Transverse colon (tissue), 4 donors: ENCODE results near the gene RAPGEF6. TPM values are rescaled to one million over a fixed set of nuclear protein-coding genes. Genes with fewer than 3 reads are reported as not detected.

Experiments
- DNase-seq: peaks from one replicate; pipeline ENCODE4 v3.0.0-alpha.2; 2019
- H3K27ac ChIP-seq, 4 donors: fragments of 200-600 bp; sonication (generic); 2 replicates each; pipeline ENCODE4 v1.5.1; 2016 to 2018; ENCODE audit warnings: inconsistent platforms in 4 of 4
- H3K27me3 ChIP-seq: fragments of 200-600 bp; sonication (generic); 2 replicates; pipeline ENCODE4 v1.5.1; 2017; ENCODE audit warnings: inconsistent platforms
- H3K36me3 ChIP-seq, 4 donors: fragments of 200-600 bp; sonication (generic); 2 replicates each; pipeline ENCODE4 v1.5.1; 2017 to 2019; ENCODE audit warnings: inconsistent platforms in 4 of 4
- H3K4me1 ChIP-seq, 4 donors: fragments of 200-600 bp; sonication (generic); 2 replicates each; pipeline ENCODE4 v1.5.1; 2017 to 2020; ENCODE audit warnings: inconsistent platforms in 4 of 4
- H3K4me3 ChIP-seq, 4 donors: fragments of 200-600 bp; sonication (generic); 1 replicate in 1 of 4; 2 replicates in 3 of 4; pipeline versions ENCODE4 v1.5.1 to v1.6.1; 2017 to 2019; ENCODE audit warnings: inconsistent platforms in 4 of 4
- H3K9me3 ChIP-seq, 2 donors: fragments of 200-600 bp; sonication (generic); 2 replicates each; pipeline ENCODE4 v1.5.1; 2017 to 2019; ENCODE audit warnings: inconsistent platforms in 2 of 2
- CTCF ChIP-seq, 5 experiments: fragments of 200-600 bp in 3 of 5; fragments of 450-650 bp in 2 of 5; sonication (generic) in 3 of 5; IDR thresholded peaks; 1 replicate in 2 of 5; 2 replicates in 3 of 5; pipeline ENCODE4 v1.5.1; 2016 to 2017; ENCODE audit warnings: antibody characterized with exemption in 5 of 5, inconsistent platforms in 3 of 5, mild to moderate bottlenecking in 2 of 5, moderate library complexity in 1 of 5
- EP300 ChIP-seq: sonication (generic); formaldehyde crosslinking; IDR thresholded peaks from one replicate; pipeline ENCODE4 v1.6.1; 2017; ENCODE audit warnings: antibody characterized with exemption, low read depth
- POLR2A ChIP-seq: fragments of 450-650 bp; IDR thresholded peaks from one replicate; pipeline ENCODE4 v1.6.1; 2016; ENCODE audit warnings: antibody characterized with exemption, mild to moderate bottlenecking, moderate library complexity
- POLR2AphosphoS5 ChIP-seq, 3 donors: sonication (generic); formaldehyde crosslinking; IDR thresholded peaks; one replicate each; pipeline ENCODE4 v1.6.1; 2016; ENCODE audit warnings: antibody characterized with exemption in 3 of 3
- WGBS, 2 donors: methylation state at CpG; one replicate each; pipeline ENCODE4 v1.1.5; 2018; ENCODE audit warnings: low coverage in 1 of 2; 5-methylcytosine and 5-hydroxymethylcytosine counted together
- in situ Hi-C, 4 donors: fragments of 200-750 bp; cut with MboI; loops; one replicate each; pipeline versions ENCODE4 v1.15.0 to v1.15.1; 2017; ENCODE audit warnings: low sequenced_read_pairs in 3 of 4, low pct_ligation_motif_present in 1 of 4, low pct_unique_long_range_greater_than_20kb in 1 of 4
- intact Hi-C: fragments of 100-400 bp; cut with DNase I; formaldehyde crosslinking; loops from one replicate; pipeline ENCODE4 v1.15.1; 2023; ENCODE audit warnings: low total_unique reads
- total RNA-seq, 4 donors: library from RNA; depleted of rRNA; stranded (reverse); fragments of >200 nt; gene quantifications; one replicate each; pipeline ENCODE4 v1.1.0, GENCODE V29; 2016

RAPGEF6 gene
- total RNA-seq, 4 donors from 2014 or later = 21.3 to 40.3 (median 35.9) TPM

GRCh38 chr5:131525805-131526204, 109.2 kb downstream of the RAPGEF6 start:
- Histone ChIP-seq H3K4me3 (no peak overlapping the region), H3K9me3 (no peaks in the 10 kb centered on the region), H3K36me3 (no peaks in the 10 kb centered on the region), H3K27me3 (no peaks in the 10 kb centered on the region), H3K4me1 (peaks cover 0 to 10% (median 0%) of the 10 kb centered on the region in 4 donors), H3K27ac (no peak overlapping the region)
- no peak for DNase-seq
- TF ChIP-seq CTCF (IDR thresholded peaks at IDR 0.05) = no peak
- no peak for TF ChIP-seq POLR2A
- no peak for TF ChIP-seq POLR2AphosphoS5 (IDR thresholded peaks at IDR 0.05)
- 78 to 100% methylated on average over 1 of the region's 1 CpG for WGBS, 2 donors
- intact Hi-C loops (no loop called here), in situ Hi-C loops (no loop called here)

- intact Hi-C loops = no loop called here
- Histone ChIP-seq H3K36me3 (peaks cover 0 to 5% (median 0%) of the 10 kb centered on the region in 4 donors), H3K27ac (no peak overlapping the region), H3K4me3 (no peak overlapping the region), H3K4me1 (peaks cover 0 to 10% (median 0%) of the 10 kb centered on the region in 4 donors), H3K9me3 (no peaks in the 10 kb centered on the region), H3K27me3 (no peaks in the 10 kb centered on the region)
- WGBS, 2 donors = 60 to 92% methylated on average over 1 to 4 of the region's 4 CpGs
- no peak for DNase-seq
- TF ChIP-seq POLR2AphosphoS5 (IDR thresholded peaks at IDR 0.05) = no peak
- no peak for TF ChIP-seq CTCF (IDR thresholded peaks at IDR 0.05)
- TF ChIP-seq POLR2A = no peak
- no peak for TF ChIP-seq EP300
- in situ Hi-C loops = no loop called here
Observed at GRCh38 chr5:131524431-131524830, 110.6 kb downstream of the RAPGEF6 start.

GRCh38 chr5:131523500-131524185, 111.4 kb downstream of the RAPGEF6 start:
- Histone ChIP-seq H3K9me3 (no peaks in the 10 kb centered on the region), H3K27me3 (no peaks in the 10 kb centered on the region), H3K27ac (no peak overlapping the region), H3K4me3 (no peak overlapping the region), H3K36me3 (peaks cover 0 to 9% (median 0%) of the 10 kb centered on the region in 4 donors), H3K4me1 (peaks cover 0 to 10% (median 0%) of the 10 kb centered on the region in 4 donors)
- in situ Hi-C loops (no loop called here), intact Hi-C loops (no loop called here)
- DNase-seq = no peak
- TF ChIP-seq POLR2A (no peak), EP300 (no peak), CTCF (IDR thresholded peaks at IDR 0.05) (no peak), POLR2AphosphoS5 (IDR thresholded peaks at IDR 0.05) (no peak)

- no peaks in the 10 kb centered on the region for H3K9me3 ChIP-seq
- H3K27me3 ChIP-seq = no peaks in the 10 kb centered on the region
- intact Hi-C loops (no loop called here), in situ Hi-C loops (no loop called here)
- 97 to 98% methylated on average over 4 of the region's 4 CpGs for WGBS, 2 donors
- no peak overlapping the region for H3K4me3 ChIP-seq
- no peak for TF ChIP-seq CTCF (IDR thresholded peaks at IDR 0.05)
- TF ChIP-seq POLR2A = no peak
- no peak for TF ChIP-seq POLR2AphosphoS5 (IDR thresholded peaks at IDR 0.05)
- no peak for TF ChIP-seq EP300
- no peak overlapping the region for H3K27ac ChIP-seq
- DNase-seq = no peak
- H3K4me1 ChIP-seq = peaks cover 0 to 10% (median 0%) of the 10 kb centered on the region in 4 donors
- peaks cover 0 to 9% (median 0%) of the 10 kb centered on the region in 4 donors for H3K36me3 ChIP-seq
Observed at GRCh38 chr5:131521252-131521651, 113.8 kb downstream of the RAPGEF6 start.
